H1 (cell line): ENCODE measurements around the gene TYK2.

Experiments
- CBX5 ChIP-seq: fragments of 300-800, 300-1000 bp; sonication (generic); IDR thresholded peaks from 2 replicates; pipeline ENCODE4 v1.7.1; 2016; ENCODE audit warnings: antibody characterized with exemption, low read length, low read depth
- CTCF ChIP-seq, 3 experiments: IDR thresholded peaks; 1 replicate in 2 of 3; 2 replicates in 1 of 3; pipeline versions ENCODE4 v1.5.1 to v1.6.1; 2011; ENCODE audit warnings: low read length in 3 of 3, mild to moderate bottlenecking in 3 of 3, inconsistent platforms in 2 of 3, low read depth in 1 of 3, moderate library complexity in 1 of 3; ENCODE audit not compliant: insufficient read depth in 1 of 3; ENCODE audit errors: control extremely low read depth in 1 of 3
- HDAC2 ChIP-seq, 2 experiments: fragments of 300-600 bp in 1 of 2; sonication (generic) in 1 of 2; IDR thresholded peaks; 2 replicates each; pipeline ENCODE4 v1.6.1; 2011 to 2012; ENCODE audit warnings: low read depth in 2 of 2, low read length in 2 of 2, mild to moderate bottlenecking in 2 of 2, moderate library complexity in 2 of 2, borderline replicate concordance in 1 of 2, inconsistent platforms in 1 of 2
- KDM1A ChIP-seq: fragments of 200-600, 300-600 bp; sonication (generic); IDR thresholded peaks from 2 replicates; pipeline ENCODE4 v1.7.1; 2016; ENCODE audit warnings: mild to moderate bottlenecking, low read length, borderline replicate concordance
- TAF1 ChIP-seq: IDR thresholded peaks from 2 replicates; pipeline ENCODE4 v1.6.1; 2011; ENCODE audit warnings: mild to moderate bottlenecking, low read depth, low read length
- YY1 ChIP-seq: IDR thresholded peaks from 2 replicates; pipeline ENCODE4 v1.6.1; 2011; ENCODE audit warnings: low read depth, mild to moderate bottlenecking, low read length

DNA sequence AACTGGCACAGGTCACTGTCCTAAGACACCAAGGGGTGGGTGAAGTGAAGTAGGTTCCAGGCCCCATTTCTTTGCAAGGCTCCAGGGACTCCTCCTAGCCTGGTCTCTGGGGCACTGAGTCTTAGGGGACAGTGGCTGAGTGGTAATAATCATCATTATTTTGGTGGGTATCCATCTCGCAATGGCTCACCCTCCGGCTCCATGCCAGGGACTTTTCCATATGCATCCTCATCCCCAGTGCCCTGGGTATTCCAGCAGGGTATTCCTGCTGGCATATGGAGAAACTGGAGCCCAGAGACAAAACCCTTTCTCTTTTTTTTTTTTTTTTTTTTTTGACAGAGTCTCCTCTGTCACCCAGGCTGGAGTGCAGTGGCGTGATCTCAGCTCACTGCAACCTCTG lies 42.5 kb upstream of the TYK2 start:
- TF ChIP-seq KDM1A (no peak), CBX5 (no peak), CTCF (IDR thresholded peaks at IDR 0.05; ENCODE audit: control extremely low read depth in 1 of 3, insufficient read depth in 1 of 3, low read depth in 1 of 3, low read length in 3 of 3) (no peak), TAF1 (no peak), YY1 (no peak), HDAC2 (IDR thresholded peaks at IDR 0.05; ENCODE audit: borderline replicate concordance in 1 of 2, low read depth in 2 of 2, low read length in 2 of 2) (no peak)
